Loucy (cell line): ENCODE measurements around the gene GPR35.

Experiments
- H2AFZ ChIP-seq: fragments of 200-600 bp; sonication (generic); 2 replicates; pipeline ENCODE4 v1.6.0; 2016; ENCODE audit warnings: antibody characterized with exemption, mild to moderate bottlenecking, low read length, moderate library complexity
- H3F3A ChIP-seq: fragments of 200-600 bp; 2 replicates; pipeline ENCODE4 v1.6.0; 2016; ENCODE audit warnings: antibody characterized with exemption, low read depth, mild to moderate bottlenecking
- H3K27me3 ChIP-seq: fragments of 200-600 bp; sonication (generic); 2 replicates; pipeline ENCODE4 v1.6.1; 2014; ENCODE audit warnings: low read length, mild to moderate bottlenecking; ENCODE audit not compliant: insufficient read depth, poor library complexity, severe bottlenecking
- H3K36me3 ChIP-seq: fragments of 200-600 bp; sonication (generic); 2 replicates; pipeline ENCODE4 v1.6.1; 2016; ENCODE audit warnings: low read length; ENCODE audit not compliant: insufficient read depth
- H3K4me1 ChIP-seq: fragments of 200-600 bp; sonication (generic); 2 replicates; pipeline ENCODE4 v1.5.1; 2014; ENCODE audit warnings: low read length, mild to moderate bottlenecking; ENCODE audit not compliant: insufficient read depth, poor library complexity, severe bottlenecking
- H3K4me2 ChIP-seq: fragments of 200-600 bp; sonication (generic); 2 replicates; pipeline ENCODE4 v1.6.0; 2014; ENCODE audit warnings: antibody characterized with exemption, low read length, low read depth, mild to moderate bottlenecking; ENCODE audit not compliant: poor library complexity, severe bottlenecking
- H3K4me3 ChIP-seq: fragments of 200-600 bp; sonication (generic); 2 replicates; pipeline ENCODE4 v1.5.1; 2014; ENCODE audit warnings: low read length, mild to moderate bottlenecking, mixed read lengths; ENCODE audit not compliant: poor library complexity, severe bottlenecking
- H3K79me2 ChIP-seq: fragments of 200-600 bp; sonication (generic); 2 replicates; pipeline ENCODE4 v1.6.1; 2014; ENCODE audit warnings: low read length; ENCODE audit not compliant: insufficient read depth
- H3K9ac ChIP-seq: fragments of 200-600 bp; sonication (generic); 2 replicates; pipeline ENCODE4 v1.6.0; 2014; ENCODE audit warnings: mild to moderate bottlenecking, low read depth, low read length, moderate library complexity; ENCODE audit not compliant: poor library complexity, severe bottlenecking
- H3K9me2 ChIP-seq: fragments of 200-600 bp; sonication (generic); replicated peaks from 2 replicates; pipeline ENCODE4 v1.6.1; 2016; ENCODE audit warnings: low read depth, low read length, mixed read lengths
- H3K9me3 ChIP-seq: fragments of 200-600 bp; sonication (generic); 2 replicates; pipeline ENCODE4 v1.6.1; 2014; ENCODE audit warnings: mild to moderate bottlenecking, antibody characterized with exemption, low read length, low read depth; ENCODE audit not compliant: insufficient read depth
- H4K20me1 ChIP-seq: fragments of 200-600 bp; sonication (generic); 2 replicates; pipeline ENCODE4 v1.6.0; 2014; ENCODE audit warnings: antibody characterized with exemption, low read length, mild to moderate bottlenecking; ENCODE audit not compliant: insufficient read depth, poor library complexity, severe bottlenecking
- CTCF ChIP-seq: fragments of 200-600 bp; sonication (generic); conservative IDR thresholded peaks from 2 replicates; pipeline ENCODE4 v1.5.1; 2014; ENCODE audit warnings: mild to moderate bottlenecking, antibody characterized with exemption, low read length
- EZH2phosphoT487 ChIP-seq: fragments of 200-600 bp; IDR thresholded peaks from 2 replicates; pipeline ENCODE4 v1.6.1; 2018; ENCODE audit warnings: antibody characterized with exemption, mild to moderate bottlenecking, moderate library complexity, borderline replicate concordance

Gene GPR35

GRCh38 chr2:240637901-240638345, 12.6 kb downstream of the GPR35 start:
- no peak overlapping the region for H2AFZ ChIP-seq
- H3K36me3 ChIP-seq, result no peaks in the 10 kb centered on the region
- no peaks in the 10 kb centered on the region for H3F3A ChIP-seq
- no peaks in the 10 kb centered on the region for H3K4me1 ChIP-seq
- H3K4me3 ChIP-seq, result no peak overlapping the region
- no peak overlapping the region for H3K4me2 ChIP-seq
- H3K9me3 ChIP-seq, result peaks cover 21% of the 10 kb centered on the region; the same call in 1 of the 2 replicates
- TF ChIP-seq CTCF, result no peak
- TF ChIP-seq EZH2phosphoT487, result no peak
- no peaks in the 10 kb centered on the region for H3K9me2 ChIP-seq
- H3K9ac ChIP-seq, result no peak overlapping the region
- H3K79me2 ChIP-seq, result no peaks in the 10 kb centered on the region
- no peaks in the 10 kb centered on the region for H3K27me3 ChIP-seq
- no peaks in the 10 kb centered on the region for H4K20me1 ChIP-seq

GRCh38 chr2:240638512-240639160, 13.4 kb downstream of the GPR35 start:
- H3K4me2 ChIP-seq, result no peak overlapping the region
- no peaks in the 10 kb centered on the region for H4K20me1 ChIP-seq
- no peak overlapping the region for H3K4me3 ChIP-seq
- no peak for TF ChIP-seq EZH2phosphoT487
- no peak for TF ChIP-seq CTCF
- H3F3A ChIP-seq, result no peaks in the 10 kb centered on the region
- H3K36me3 ChIP-seq, result no peaks in the 10 kb centered on the region
- no peaks in the 10 kb centered on the region for H3K27me3 ChIP-seq
- H3K4me1 ChIP-seq, result no peaks in the 10 kb centered on the region
- H3K79me2 ChIP-seq, result no peaks in the 10 kb centered on the region
- no peak overlapping the region for H2AFZ ChIP-seq
- H3K9me2 ChIP-seq, result no peaks in the 10 kb centered on the region
- H3K9ac ChIP-seq, result no peak overlapping the region
- peaks cover 21% of the 10 kb centered on the region; the same call in 1 of the 2 replicates for H3K9me3 ChIP-seq

- Histone ChIP-seq H3K4me2 (no peak overlapping the region), H3K9me2 (no peaks in the 10 kb centered on the region), H3F3A (no peaks in the 10 kb centered on the region), H3K4me1 (no peaks in the 10 kb centered on the region), H2AFZ (no peak overlapping the region), H4K20me1 (no peaks in the 10 kb centered on the region), H3K9ac (no peak overlapping the region), H3K36me3 (no peaks in the 10 kb centered on the region), H3K27me3 (no peaks in the 10 kb centered on the region), H3K9me3 (peaks cover 12% of the 10 kb centered on the region; the same call in 1 of the 2 replicates), H3K4me3 (no peak overlapping the region), H3K79me2 (no peaks in the 10 kb centered on the region)
- TF ChIP-seq EZH2phosphoT487 (no peak), CTCF (no peak)
Observed at GRCh38 chr2:240639566-240639965, 14.3 kb downstream of the GPR35 start.
